Activated CD8-positive, alpha-beta T cell treated with anti-CD3 and anti-CD28 coated beads for 36 hours (primary cell): Measurements from ENCODE around the gene TNFSF11. TPM values are rescaled to one million over a fixed set of nuclear protein-coding genes. Genes with fewer than 3 reads are reported as not detected.

Experiments
- ATAC-seq: fragments of 200-7000 bp; cut with Tn5 transposase; one replicate; pipeline ENCODE4 v1.10.0; 2021; ENCODE audit warnings: mild to moderate bottlenecking, moderate library complexity
- CTCF ChIA-PET: fragments of 350-600 bp; sonication (Branson Sonifier 250); formaldehyde crosslinking; loops from one replicate; lab custom pipeline; 2021; ENCODE audit warnings: antibody characterized with exemption; lab: Charles Lee
- POLR2A ChIA-PET: fragments of 350-600 bp; sonication (Branson Sonifier 250); formaldehyde crosslinking; loops from one replicate; lab custom pipeline; 2021; ENCODE audit warnings: antibody characterized with exemption; lab: Charles Lee
- DNase-seq: peaks from one replicate; pipeline ENCODE4 v3.0.0-alpha.2; 2020
- H3K27ac Mint-ChIP-seq: one replicate; pipeline ENCODE4 v1.8.0; 2021; ENCODE audit warnings: mild to moderate bottlenecking, mixed read lengths
- H3K27me3 Mint-ChIP-seq: one replicate; pipeline ENCODE4 v1.8.0; 2021; ENCODE audit warnings: mixed read lengths
- H3K36me3 Mint-ChIP-seq: one replicate; pipeline ENCODE4 v1.8.0; 2021; ENCODE audit warnings: low read depth, mixed read lengths
- H3K4me1 Mint-ChIP-seq: one replicate; pipeline ENCODE4 v1.8.0; 2021; ENCODE audit warnings: low read depth, mixed read lengths
- H3K4me3 Mint-ChIP-seq: one replicate; pipeline ENCODE4 v1.8.0; 2021; ENCODE audit warnings: mild to moderate bottlenecking, moderate library complexity, mixed read lengths
- H3K9me3 Mint-ChIP-seq: one replicate; pipeline ENCODE4 v1.8.0; 2021; ENCODE audit warnings: mixed read lengths
- intact Hi-C: fragments of 100-400 bp; cut with micrococcal nuclease; formaldehyde crosslinking; loops from one replicate; pipeline ENCODE4 v1.10.0; 2022
- total RNA-seq, 2 experiments: library from RNA; stranded (reverse); gene quantifications; one replicate each; pipeline ENCODE4 v1.2.3, GENCODE V29; 2021
- TF ChIP-seq, protein P1 (sequence below): fragments of 200-600 bp; IDR thresholded peaks from one replicate; pipeline ENCODE4 v1.8.0; 2022; ENCODE audit warnings: antibody characterized with exemption, mild to moderate bottlenecking

The TNFSF11 gene, protein sequence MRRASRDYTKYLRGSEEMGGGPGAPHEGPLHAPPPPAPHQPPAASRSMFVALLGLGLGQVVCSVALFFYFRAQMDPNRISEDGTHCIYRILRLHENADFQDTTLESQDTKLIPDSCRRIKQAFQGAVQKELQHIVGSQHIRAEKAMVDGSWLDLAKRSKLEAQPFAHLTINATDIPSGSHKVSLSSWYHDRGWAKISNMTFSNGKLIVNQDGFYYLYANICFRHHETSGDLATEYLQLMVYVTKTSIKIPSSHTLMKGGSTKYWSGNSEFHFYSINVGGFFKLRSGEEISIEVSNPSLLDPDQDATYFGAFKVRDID
- total RNA-seq: 1 to 10 TPM; 1.9 TPM

DNA sequence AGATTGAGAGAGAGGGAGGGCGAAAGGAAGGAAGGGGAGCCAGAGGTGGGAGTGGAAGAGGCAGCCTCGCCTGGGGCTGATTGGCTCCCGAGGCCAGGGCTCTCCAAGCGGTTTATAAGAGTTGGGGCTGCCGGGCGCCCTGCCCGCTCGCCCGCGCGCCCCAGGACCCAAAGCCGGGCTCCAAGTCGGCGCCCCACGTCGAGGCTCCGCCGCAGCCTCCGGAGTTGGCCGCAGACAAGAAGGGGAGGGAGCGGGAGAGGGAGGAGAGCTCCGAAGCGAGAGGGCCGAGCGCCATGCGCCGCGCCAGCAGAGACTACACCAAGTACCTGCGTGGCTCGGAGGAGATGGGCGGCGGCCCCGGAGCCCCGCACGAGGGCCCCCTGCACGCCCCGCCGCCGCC, at the start of gene TNFSF11:
Gene TNFSF11, plus strand, starts transcription at position 142 of the 400 bp plus-strand sequence. Its CDS starts 152 bp downstream, at position 294.
- TF ChIP-seq, protein P1, sequence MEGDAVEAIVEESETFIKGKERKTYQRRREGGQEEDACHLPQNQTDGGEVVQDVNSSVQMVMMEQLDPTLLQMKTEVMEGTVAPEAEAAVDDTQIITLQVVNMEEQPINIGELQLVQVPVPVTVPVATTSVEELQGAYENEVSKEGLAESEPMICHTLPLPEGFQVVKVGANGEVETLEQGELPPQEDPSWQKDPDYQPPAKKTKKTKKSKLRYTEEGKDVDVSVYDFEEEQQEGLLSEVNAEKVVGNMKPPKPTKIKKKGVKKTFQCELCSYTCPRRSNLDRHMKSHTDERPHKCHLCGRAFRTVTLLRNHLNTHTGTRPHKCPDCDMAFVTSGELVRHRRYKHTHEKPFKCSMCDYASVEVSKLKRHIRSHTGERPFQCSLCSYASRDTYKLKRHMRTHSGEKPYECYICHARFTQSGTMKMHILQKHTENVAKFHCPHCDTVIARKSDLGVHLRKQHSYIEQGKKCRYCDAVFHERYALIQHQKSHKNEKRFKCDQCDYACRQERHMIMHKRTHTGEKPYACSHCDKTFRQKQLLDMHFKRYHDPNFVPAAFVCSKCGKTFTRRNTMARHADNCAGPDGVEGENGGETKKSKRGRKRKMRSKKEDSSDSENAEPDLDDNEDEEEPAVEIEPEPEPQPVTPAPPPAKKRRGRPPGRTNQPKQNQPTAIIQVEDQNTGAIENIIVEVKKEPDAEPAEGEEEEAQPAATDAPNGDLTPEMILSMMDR: no peak
- ChIA-PET POLR2A (interaction anchor here (1.0 kb wide), 1 partner anchor 178 kb away, joined by 3 read pairs; no protein-coding TSS in a partner anchor), CTCF (no interaction called here)
- Mint-ChIP-seq H3K4me3 (peak within 1 kb of the TSS; percentile 74), H3K27ac (peak within 1 kb of the TSS; percentile 47), H3K36me3 (no peaks in the 10 kb centered on the region), H3K27me3 (peaks cover 35% of the 10 kb centered on the region), H3K4me1 (peaks cover 19% of the 10 kb centered on the region), H3K9me3 (peaks cover 4% of the 10 kb centered on the region)
- intact Hi-C loops: loop anchor here (5.0 to 10.0 kb wide), 2 partner anchors 77 to 199 kb away; no protein-coding TSS in a partner anchor
- peak; percentile 17 for ATAC-seq
- peak; percentile 24 for DNase-seq

DNA sequence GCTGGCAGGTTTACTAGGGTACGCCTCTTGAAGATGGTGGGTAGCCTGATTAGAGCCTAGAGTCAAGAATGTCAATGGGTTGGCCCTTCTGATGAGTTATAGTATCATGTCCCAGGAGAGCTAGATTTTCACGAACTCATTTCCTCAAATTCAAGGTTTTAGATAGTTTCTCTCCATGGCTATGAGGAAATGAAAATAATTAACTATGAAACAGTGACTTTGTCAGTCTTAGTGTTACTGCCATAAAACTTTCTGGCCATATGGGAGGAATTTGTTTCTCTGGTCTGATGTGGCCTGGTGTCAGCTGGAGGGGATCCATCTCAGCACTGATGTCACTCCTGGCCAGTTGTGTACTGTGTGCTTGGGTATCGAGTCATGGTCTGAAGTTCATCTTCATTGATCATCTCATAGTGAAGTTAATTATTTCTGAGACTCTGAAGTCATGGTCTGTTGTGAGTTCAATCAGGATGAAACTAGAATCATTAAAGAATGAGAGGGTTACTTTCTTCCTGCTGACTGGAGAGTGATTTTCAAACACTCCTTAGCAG, 49.4 kb upstream of the TNFSF11 start:
- TF ChIP-seq, protein P1: no peak
- H3K27me3 Mint-ChIP-seq: no peaks in the 10 kb centered on the region
- ATAC-seq: no peak
- no peak for DNase-seq
- intact Hi-C loops: no loop called here
- peaks cover under 1% of the 10 kb centered on the region for H3K9me3 Mint-ChIP-seq
- H3K36me3 Mint-ChIP-seq: no peaks in the 10 kb centered on the region
- H3K4me3 Mint-ChIP-seq: no peak overlapping the region
- H3K4me1 Mint-ChIP-seq: no peaks in the 10 kb centered on the region
- POLR2A ChIA-PET: no interaction called here
- CTCF ChIA-PET: no interaction called here
- no peak overlapping the region for H3K27ac Mint-ChIP-seq

DNA sequence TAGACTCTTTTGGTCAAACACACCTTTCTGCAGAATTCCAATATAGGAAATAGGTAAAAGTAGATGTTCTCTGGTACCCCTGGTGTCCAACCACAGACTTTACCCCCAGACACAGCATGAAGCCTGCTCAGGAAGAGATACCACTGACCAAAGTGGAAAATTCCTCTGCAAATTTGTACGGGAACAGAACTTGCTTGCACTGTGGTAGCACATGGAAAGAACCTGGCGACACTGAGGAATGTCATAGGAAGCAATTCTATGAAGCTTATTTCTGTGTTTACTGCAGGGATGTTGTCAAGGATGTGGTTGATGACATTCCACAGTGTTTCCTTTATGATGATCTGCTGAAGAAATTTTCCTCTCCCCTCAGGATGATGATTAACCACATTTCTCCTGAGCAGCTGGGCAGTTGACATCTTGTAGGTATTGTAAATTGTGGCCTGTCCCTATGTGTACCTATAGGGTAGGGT, 48.9 kb upstream of the TNFSF11 start:
- intact Hi-C loops: no loop called here
- Mint-ChIP-seq H3K4me1 (no peaks in the 10 kb centered on the region), H3K36me3 (no peaks in the 10 kb centered on the region), H3K9me3 (no peaks in the 10 kb centered on the region), H3K4me3 (no peak overlapping the region), H3K27ac (no peak overlapping the region), H3K27me3 (no peaks in the 10 kb centered on the region)
- ATAC-seq: no peak
- ChIA-PET CTCF (no interaction called here), POLR2A (no interaction called here)
- TF ChIP-seq, protein P1: no peak
- DNase-seq: no peak

DNA sequence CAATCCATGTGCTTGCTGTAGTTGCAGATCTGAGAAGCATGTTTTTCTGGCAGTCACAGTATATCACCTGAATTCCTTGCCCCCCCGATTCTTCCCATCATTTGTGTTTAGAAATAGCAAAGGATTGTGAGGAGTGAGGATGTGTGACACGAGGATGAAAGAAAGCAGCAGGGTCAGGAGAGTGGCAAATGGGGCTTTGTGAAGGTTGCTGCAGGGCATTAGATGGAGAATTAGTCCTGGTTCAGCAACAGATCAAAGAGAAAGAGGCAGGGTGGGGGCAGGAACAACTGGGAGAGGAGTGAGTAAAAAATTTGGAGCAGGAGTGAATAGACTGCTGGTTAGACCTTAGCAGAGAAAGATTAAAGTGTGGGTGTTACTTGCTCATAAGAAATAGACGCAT, 47.7 kb upstream of the TNFSF11 start:
- Mint-ChIP-seq H3K36me3 (no peaks in the 10 kb centered on the region), H3K9me3 (no peaks in the 10 kb centered on the region), H3K4me1 (peaks cover 4% of the 10 kb centered on the region), H3K27ac (no peak overlapping the region), H3K27me3 (no peaks in the 10 kb centered on the region), H3K4me3 (no peak overlapping the region)
- intact Hi-C loops: no loop called here
- TF ChIP-seq, protein P1: no peak
- ATAC-seq: no peak
- ChIA-PET CTCF (no interaction called here), POLR2A (no interaction called here)
- DNase-seq: no peak

DNA sequence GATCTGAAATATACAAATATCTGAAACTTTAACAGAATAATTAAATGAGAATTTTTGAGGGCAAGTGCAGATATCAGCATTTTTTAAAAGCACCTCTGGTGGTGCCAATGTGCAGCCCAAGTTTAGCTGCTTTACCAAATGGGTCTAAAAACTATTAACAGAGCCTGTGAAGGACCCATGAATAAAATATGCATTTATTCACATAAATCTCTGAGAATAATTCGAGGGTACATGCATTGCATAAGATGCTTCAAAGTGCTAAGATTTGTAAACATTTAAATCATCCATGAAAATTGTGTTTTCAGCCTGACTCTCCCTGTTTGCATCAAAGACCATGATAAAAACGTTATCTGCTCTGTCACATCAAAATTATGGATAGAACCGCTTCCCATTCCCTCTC, 47.1 kb upstream of the TNFSF11 start:
- Mint-ChIP-seq H3K9me3 (no peaks in the 10 kb centered on the region), H3K27me3 (no peaks in the 10 kb centered on the region), H3K4me1 (peaks cover 4% of the 10 kb centered on the region), H3K36me3 (no peaks in the 10 kb centered on the region), H3K4me3 (no peak overlapping the region), H3K27ac (no peak overlapping the region)
- DNase-seq: no peak
- intact Hi-C loops: no loop called here
- TF ChIP-seq, protein P1: no peak
- ChIA-PET POLR2A (no interaction called here), CTCF (no interaction called here)
- ATAC-seq: no peak
